ENCODE results near the gene NUDT13.

The NUDT13 gene

DNA sequence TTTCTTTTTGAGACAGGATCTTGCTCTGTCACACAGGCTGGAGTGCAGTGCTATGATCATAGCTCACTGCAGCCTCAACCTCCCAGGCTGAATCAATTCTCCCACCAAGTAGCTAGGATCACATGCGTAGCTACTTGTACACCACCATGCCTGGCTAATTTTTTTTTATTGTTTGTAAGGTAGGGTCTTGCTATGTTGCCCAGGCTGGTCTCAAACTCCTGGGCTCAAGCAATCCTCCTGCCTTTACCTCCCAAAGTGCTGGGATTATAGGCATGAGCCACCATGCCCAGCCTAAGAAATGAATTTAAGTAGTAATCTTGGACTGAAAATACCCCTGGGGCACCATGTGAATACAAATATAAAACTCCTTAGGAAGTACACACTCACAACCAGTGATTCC, 5.8 kb downstream of the NUDT13 start:
- Histone ChIP-seq H3K27ac (peak overlapping the region in 1 of 11 experiments; percentile 21; a peak in 1 of 22 replicates), H3K4me3 (no peak overlapping the region), H3K36me3 (peaks cover 0 to 39% (median 18%) of the 10 kb centered on the region in 11 experiments; a peak in 19 of 22 replicates), H3K9me3 (replicated peaks in 1 of 11) (no peaks in the 10 kb centered on the region), H3K9ac (no peak overlapping the region), H3K4me1 (peaks cover 19 to 64% (median 36%) of the 10 kb centered on the region in 10 experiments), H3K4me2 (peak overlapping the region in 3 of 11 experiments; percentile 15 to 73 (median 28); a peak in 4 of 22 replicates), H4K20me1 (no peaks in the 10 kb centered on the region), H3K27me3 (no peaks in the 10 kb centered on the region)
- TF ChIP-seq Cebpa-rat (IDR thresholded peaks at IDR 0.05): no peak

DNA sequence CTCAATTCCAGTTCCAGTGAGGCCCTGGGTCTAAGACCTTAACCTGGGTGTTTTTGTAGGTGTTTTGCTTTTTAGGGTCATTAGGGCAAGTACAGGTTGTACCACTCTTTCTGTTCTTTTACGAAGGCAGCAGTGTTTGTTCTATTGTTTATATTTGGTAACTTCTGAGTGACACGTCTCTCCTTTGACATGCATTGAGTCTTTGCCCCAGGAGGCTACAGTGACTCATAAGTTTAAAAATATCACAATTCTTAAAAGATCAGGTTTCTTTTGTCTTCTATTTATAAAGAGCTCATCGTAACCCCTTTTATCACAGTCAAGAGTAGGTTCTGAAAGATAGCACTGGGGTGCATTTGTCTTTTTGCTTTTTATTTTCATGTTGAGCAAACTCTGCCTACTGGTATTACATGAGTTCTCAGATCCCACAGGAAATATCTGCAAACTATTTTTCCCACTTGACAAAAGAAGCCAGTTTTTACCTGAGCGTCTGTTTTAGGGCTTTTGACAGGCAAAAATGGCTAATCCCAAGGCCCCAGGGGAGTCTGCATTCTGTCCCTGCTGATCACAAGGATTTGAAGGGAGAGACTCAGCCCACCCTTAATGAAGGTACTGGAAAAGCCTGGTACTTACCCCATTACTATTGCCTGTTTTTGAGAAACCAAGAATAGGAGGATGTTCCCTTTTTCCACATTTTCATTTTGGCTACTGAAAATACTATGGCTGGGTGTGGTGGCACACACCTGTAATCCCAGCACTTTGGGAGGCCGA, 7.9 kb downstream of the NUDT13 start:
- no peaks in the 10 kb centered on the region for H3K27me3 ChIP-seq
- H3K4me3 ChIP-seq: peak overlapping the region in 3 of 10 experiments; percentile 3 to 32 (median 4); a peak in 2 of 20 replicates
- TF ChIP-seq Cebpa-rat (IDR thresholded peaks at IDR 0.05): no peak
- peak overlapping the region; percentile 18 to 67 (median 45); a peak in 18 of 22 replicates for H3K9ac ChIP-seq
- H3K27ac ChIP-seq: peak overlapping the region in 10 of 11 experiments; percentile 18 to 80 (median 52); a peak in 20 of 22 replicates
- no peaks in the 10 kb centered on the region for H4K20me1 ChIP-seq
- H3K36me3 ChIP-seq: peaks cover 6 to 59% (median 26%) of the 10 kb centered on the region in 11 experiments; a peak in 21 of 22 replicates
- H3K4me2 ChIP-seq: peak overlapping the region; percentile 43 to 82 (median 73)
- no peaks in the 10 kb centered on the region for H3K9me3 ChIP-seq (replicated peaks in 1 of 11)
- H3K4me1 ChIP-seq: peaks cover 12 to 52% (median 25%) of the 10 kb centered on the region in 10 experiments

DNA sequence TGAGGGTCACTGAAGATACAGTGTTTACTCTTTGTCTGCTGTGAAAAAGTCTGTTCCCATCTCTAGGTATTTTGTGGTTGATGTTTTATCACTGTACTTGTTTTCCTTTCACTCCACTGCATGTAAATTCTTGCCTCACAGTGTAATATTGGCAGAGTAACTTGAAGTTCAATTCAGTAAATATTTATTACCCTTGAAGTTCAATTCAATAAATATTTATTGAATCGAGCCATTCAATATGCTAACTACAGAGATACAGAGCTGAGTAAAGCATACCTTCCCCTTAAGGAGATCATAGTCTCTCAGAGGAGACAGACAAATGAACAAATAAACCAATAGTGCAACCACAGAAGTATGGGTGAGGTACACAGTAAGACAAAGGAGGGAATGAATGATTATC, 9.2 kb downstream of the NUDT13 start:
- no peaks in the 10 kb centered on the region for H3K27me3 ChIP-seq
- H3K9ac ChIP-seq: no peak overlapping the region
- TF ChIP-seq Cebpa-rat (IDR thresholded peaks at IDR 0.05): no peak
- H4K20me1 ChIP-seq: no peaks in the 10 kb centered on the region
- H3K36me3 ChIP-seq: peaks cover 19 to 72% (median 39%) of the 10 kb centered on the region in 11 experiments
- H3K9me3 ChIP-seq (replicated peaks in 1 of 11): no peaks in the 10 kb centered on the region
- no peak overlapping the region for H3K4me3 ChIP-seq
- H3K4me1 ChIP-seq: peaks cover 12 to 52% (median 24%) of the 10 kb centered on the region in 10 experiments
- peak overlapping the region in 1 of 11 experiments; percentile 80; a peak in 2 of 22 replicates for H3K27ac ChIP-seq
- H3K4me2 ChIP-seq: peak overlapping the region in 4 of 11 experiments; percentile 62 to 82 (median 73); a peak in 7 of 22 replicates

DNA sequence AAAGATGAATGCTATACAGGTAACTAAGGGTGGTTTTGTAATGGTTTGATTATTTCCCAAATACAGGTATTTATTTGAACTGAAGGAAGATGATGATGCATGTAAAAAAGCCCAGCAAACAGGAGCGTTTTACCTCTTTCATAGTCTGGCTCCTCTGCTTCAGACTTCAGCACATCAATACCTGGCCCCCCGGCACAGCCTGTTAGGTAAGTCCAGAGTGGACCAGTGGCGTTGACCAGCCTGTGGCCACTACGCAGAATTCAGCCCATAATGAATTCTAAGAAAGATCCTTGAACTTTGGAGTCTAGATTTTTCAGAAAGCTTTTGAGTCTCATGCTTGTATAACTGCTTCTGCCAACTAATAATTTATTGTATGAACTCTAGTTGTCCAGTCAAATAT, 9.7 kb downstream of the NUDT13 start:
- peaks cover 12 to 48% (median 24%) of the 10 kb centered on the region in 10 experiments for H3K4me1 ChIP-seq
- H3K9me3 ChIP-seq (replicated peaks in 1 of 11): no peaks in the 10 kb centered on the region
- H3K27me3 ChIP-seq: no peaks in the 10 kb centered on the region
- H4K20me1 ChIP-seq: peaks cover 0 to 2% (median 0%) of the 10 kb centered on the region in 11 experiments; a peak in 2 of 22 replicates
- H3K9ac ChIP-seq: no peak overlapping the region
- peak overlapping the region in 2 of 11 experiments; percentile 3 to 73; a peak in 4 of 22 replicates for H3K4me2 ChIP-seq
- 0 out of 22 replicates have a peak overlapping the region, but pooled peaks of 1 of the 11 experiments have one; percentile 80 for H3K27ac ChIP-seq
- no peak overlapping the region for H3K4me3 ChIP-seq
- TF ChIP-seq Cebpa-rat (IDR thresholded peaks at IDR 0.05): no peak
- peaks cover 23 to 72% (median 41%) of the 10 kb centered on the region in 11 experiments for H3K36me3 ChIP-seq

DNA sequence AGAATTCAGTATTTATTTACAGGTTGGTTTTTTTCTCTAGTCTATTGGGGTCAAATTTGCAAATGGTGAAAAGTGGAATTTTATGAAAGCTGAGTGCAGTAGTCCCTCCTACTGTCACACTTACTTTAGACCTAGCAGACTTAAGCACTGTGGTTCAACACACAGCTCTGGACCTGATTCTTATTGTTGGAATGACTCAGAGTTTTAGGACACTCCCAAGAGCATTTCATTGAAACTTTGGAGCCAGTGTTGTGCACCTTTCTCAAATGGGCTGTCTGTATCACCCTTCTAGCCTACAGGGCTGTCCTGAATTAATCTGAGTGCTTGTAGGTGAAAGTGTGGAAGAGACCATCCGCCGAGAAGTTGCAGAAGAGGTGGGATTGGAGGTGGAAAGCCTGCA, 16.1 kb downstream of the NUDT13 start:
- Histone ChIP-seq H3K27me3 (no peaks in the 10 kb centered on the region), H3K4me1 (peaks cover 0 to 10% (median 7%) of the 10 kb centered on the region in 10 experiments; a peak in 15 of 20 replicates), H3K27ac (no peak overlapping the region), H3K4me2 (no peak overlapping the region), H3K9ac (no peak overlapping the region), H3K9me3 (replicated peaks in 1 of 11) (no peaks in the 10 kb centered on the region), H3K4me3 (no peak overlapping the region), H4K20me1 (peaks cover 0 to 6% (median 0%) of the 10 kb centered on the region in 11 experiments; a peak in 4 of 22 replicates), H3K36me3 (peaks cover 75 to 99% (median 89%) of the 10 kb centered on the region in 11 experiments)
- no peak for TF ChIP-seq Cebpa-rat (IDR thresholded peaks at IDR 0.05)

DNA sequence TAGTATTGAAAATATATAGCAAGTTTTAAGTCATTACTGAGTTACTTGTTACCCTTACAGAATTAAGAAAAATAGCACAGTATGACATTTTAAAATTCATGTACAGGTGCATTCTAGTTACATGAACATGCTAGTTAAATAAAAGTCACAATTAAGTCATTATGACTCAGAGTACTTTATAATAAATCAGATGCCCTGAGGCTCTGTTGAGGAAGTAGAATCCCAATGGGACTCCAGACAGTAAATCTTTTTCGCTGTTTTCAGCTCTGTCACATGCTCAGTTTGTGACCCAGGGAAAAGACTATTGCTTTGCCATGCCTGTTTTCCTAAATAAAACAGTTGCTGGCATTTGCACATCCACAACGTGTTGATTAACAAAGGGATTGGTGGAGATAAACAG, 21.0 kb downstream of the NUDT13 start:
- Histone ChIP-seq H3K9ac (peak overlapping the region in 4 of 11 experiments; percentile 4 to 34 (median 18); a peak in 3 of 22 replicates), H4K20me1 (peaks cover 0 to 12% (median 3%) of the 10 kb centered on the region in 11 experiments; a peak in 5 of 22 replicates), H3K4me2 (peak overlapping the region in 7 of 11 experiments; percentile 17 to 78 (median 70); a peak in 13 of 22 replicates), H3K4me1 (peaks cover 0 to 30% (median 23%) of the 10 kb centered on the region in 10 experiments; a peak in 17 of 20 replicates), H3K36me3 (peaks cover 95 to 100% (median 97%) of the 10 kb centered on the region in 11 experiments), H3K9me3 (replicated peaks in 1 of 11) (no peaks in the 10 kb centered on the region), H3K4me3 (peak overlapping the region in 1 of 10 experiments; percentile 1; a peak in 1 of 20 replicates), H3K27ac (peak overlapping the region in 4 of 11 experiments; percentile 4 to 17 (median 11); a peak in 2 of 22 replicates), H3K27me3 (no peaks in the 10 kb centered on the region)
- TF ChIP-seq Cebpa-rat (IDR thresholded peaks at IDR 0.05): no peak

DNA sequence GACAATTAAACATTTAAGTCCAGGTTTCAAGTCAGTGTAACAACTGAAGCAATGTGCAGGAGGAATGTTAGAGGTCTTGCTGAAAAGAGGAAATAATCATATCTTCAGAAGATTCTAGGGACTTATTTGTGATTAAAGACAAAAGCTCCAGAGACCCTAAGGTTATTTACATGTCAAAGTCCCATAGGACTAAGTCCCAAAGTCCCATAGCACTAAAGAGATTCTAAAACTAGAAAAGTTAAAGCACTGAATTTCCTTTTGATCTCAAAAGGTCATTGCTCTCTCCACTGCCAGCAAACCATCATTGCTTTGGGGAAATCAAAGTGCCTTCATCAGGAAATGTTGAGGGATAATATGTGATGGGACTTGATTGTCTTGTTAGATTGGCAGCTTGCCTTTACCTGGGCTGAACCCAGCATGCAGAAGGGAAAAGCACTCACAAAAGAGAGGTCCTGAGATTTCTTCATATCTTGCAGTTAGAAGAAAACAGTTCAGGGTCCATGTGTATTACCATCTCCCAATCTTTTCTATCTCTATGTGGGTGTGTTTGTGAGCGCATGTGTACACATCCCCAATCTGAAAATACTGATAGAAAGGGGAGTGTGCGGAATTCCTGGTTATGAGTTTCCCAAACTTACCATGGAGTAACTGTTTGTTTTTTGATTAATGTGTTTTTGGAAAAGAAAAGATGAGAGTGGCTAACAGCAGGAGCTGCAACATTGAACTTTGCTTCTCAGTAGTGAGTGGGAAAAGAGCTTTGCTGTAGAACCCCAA, 21.8 kb downstream of the NUDT13 start:
- no peak for TF ChIP-seq Cebpa-rat (IDR thresholded peaks at IDR 0.05)
- Histone ChIP-seq H3K4me3 (peak overlapping the region in 2 of 10 experiments; percentile 1 to 17; a peak in 1 of 20 replicates), H3K4me1 (peaks cover 0 to 30% (median 23%) of the 10 kb centered on the region in 10 experiments; a peak in 17 of 20 replicates), H3K27ac (peak overlapping the region in 4 of 11 experiments; percentile 4 to 12 (median 7); a peak in 1 of 22 replicates), H3K27me3 (no peaks in the 10 kb centered on the region), H4K20me1 (peaks cover 0 to 12% (median 0%) of the 10 kb centered on the region in 11 experiments; a peak in 5 of 22 replicates), H3K4me2 (peak overlapping the region in 8 of 11 experiments; percentile 29 to 78 (median 68); a peak in 17 of 22 replicates), H3K9ac (peak overlapping the region in 5 of 11 experiments; percentile 4 to 34 (median 16); a peak in 4 of 22 replicates), H3K36me3 (peaks cover 94 to 100% (median 97%) of the 10 kb centered on the region in 11 experiments), H3K9me3 (replicated peaks in 1 of 11) (no peaks in the 10 kb centered on the region)

DNA sequence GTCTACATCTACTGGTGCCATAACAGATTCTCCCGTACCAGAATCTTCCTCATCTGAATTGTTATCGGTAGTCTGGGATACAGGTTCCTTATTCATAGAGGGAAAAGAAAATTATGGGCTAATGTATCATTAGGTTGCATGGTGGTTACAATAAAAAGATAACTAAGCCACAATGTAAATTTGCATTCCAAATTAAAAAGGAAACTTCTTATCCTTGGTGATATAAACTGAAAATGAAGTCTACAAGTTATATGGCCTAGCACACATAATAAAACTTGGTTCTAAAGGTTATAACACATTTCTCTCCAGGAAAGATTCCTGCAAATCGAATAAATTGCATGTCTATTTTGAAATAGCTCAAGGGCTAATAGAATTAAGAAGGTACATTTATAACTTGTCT, 24.5 kb downstream of the NUDT13 start:
- H3K27ac ChIP-seq: no peak overlapping the region
- no peak overlapping the region for H3K4me2 ChIP-seq
- TF ChIP-seq Cebpa-rat (IDR thresholded peaks at IDR 0.05): no peak
- no peak overlapping the region for H3K4me3 ChIP-seq
- peaks cover 0 to 12% (median 0%) of the 10 kb centered on the region in 11 experiments; a peak in 5 of 22 replicates for H4K20me1 ChIP-seq
- no peak overlapping the region for H3K9ac ChIP-seq
- H3K4me1 ChIP-seq: peaks cover 0 to 30% (median 23%) of the 10 kb centered on the region in 10 experiments; a peak in 17 of 20 replicates
- H3K27me3 ChIP-seq: no peaks in the 10 kb centered on the region
- peaks cover 95 to 100% (median 99%) of the 10 kb centered on the region in 11 experiments for H3K36me3 ChIP-seq
- H3K9me3 ChIP-seq (replicated peaks in 1 of 11): no peaks in the 10 kb centered on the region
